CD14-positive monocyte (primary cell): Measurements from ENCODE around the gene MYB. TPM values are rescaled to one million over a fixed set of nuclear protein-coding genes. Genes with fewer than 3 reads are reported as not detected.
A peak's percentile ranks its signal among the peaks of the same experiment; 100 is the strongest.
"Not testable (repeated sequence)": the region's sequence is repeated elsewhere in the genome, so short reads cannot be mapped to it uniquely, and the experiment has no call there.

Experiments used
- DNase-seq, 3 donors: peaks; one replicate each; pipeline ENCODE4 v3.0.0-alpha.2; 2011 to 2022
- H2AFZ ChIP-seq: 2 replicates; pipeline ENCODE4 v1.6.0; 2012; ENCODE audit warnings: mild to moderate bottlenecking, low read depth, low read length, inconsistent platforms; ENCODE audit not compliant: insufficient read depth, poor library complexity, severe bottlenecking
- H3K27ac ChIP-seq, 2 donors: 1 replicate in 1 of 2; 2 replicates in 1 of 2; pipeline ENCODE4 v1.5.1; 2012 to 2013; ENCODE audit warnings: low read length in 2 of 2, control low read depth in 1 of 2, inconsistent platforms in 1 of 2, low read depth in 1 of 2, mild to moderate bottlenecking in 1 of 2
- H3K27me3 ChIP-seq, 2 donors: one replicate each; pipeline versions ENCODE4 v1.6.0 to v1.6.1; 2011 to 2013; ENCODE audit warnings: low read length in 2 of 2; ENCODE audit not compliant: control insufficient read depth in 2 of 2, insufficient read depth in 2 of 2
- H3K36me3 ChIP-seq, 2 donors: replicated peaks in 1 of 2; 1 replicate in 1 of 2; 2 replicates in 1 of 2; pipeline versions ENCODE4 v1.5.1 to v1.6.1; 2012 to 2013; ENCODE audit warnings: low read length in 2 of 2, control low read depth in 1 of 2, inconsistent platforms in 1 of 2, mild to moderate bottlenecking in 1 of 2; ENCODE audit not compliant: insufficient read depth in 2 of 2, control insufficient read depth in 1 of 2
- H3K4me1 ChIP-seq, 2 donors: 1 replicate in 1 of 2; 2 replicates in 1 of 2; pipeline versions ENCODE4 v1.5.1 to v1.6.1; 2012 to 2013; ENCODE audit warnings: low read length in 2 of 2, control low read depth in 1 of 2, inconsistent platforms in 1 of 2, mild to moderate bottlenecking in 1 of 2, moderate library complexity in 1 of 2; ENCODE audit not compliant: insufficient read depth in 2 of 2, control insufficient read depth in 1 of 2
- H3K4me2 ChIP-seq: replicated peaks from 2 replicates; pipeline ENCODE3; 2012; ENCODE audit warnings: low read length, moderate library complexity, mild to moderate bottlenecking; ENCODE audit not compliant: poor library complexity, severe bottlenecking; ENCODE audit errors: extremely low read depth
- H3K4me3 ChIP-seq, 3 experiments: fragments of 200-600 bp in 1 of 3; sonication (generic) in 1 of 3; replicated peaks in 1 of 3; 1 replicate in 2 of 3; 2 replicates in 1 of 3; pipeline ENCODE4 v1.5.1; 2011 to 2013; ENCODE audit warnings: low read length in 3 of 3, mild to moderate bottlenecking in 3 of 3, control low read depth in 2 of 3, low read depth in 2 of 3, inconsistent platforms in 1 of 3, moderate library complexity in 1 of 3
- H3K79me2 ChIP-seq: 2 replicates; pipeline ENCODE4 v1.6.0; 2012; ENCODE audit warnings: mild to moderate bottlenecking, control low read depth, inconsistent platforms, low read length, moderate library complexity; ENCODE audit not compliant: insufficient read depth
- H3K9ac ChIP-seq: 2 replicates; pipeline ENCODE4 v1.6.0; 2017; ENCODE audit warnings: low read length, mild to moderate bottlenecking; ENCODE audit not compliant: insufficient read depth, poor library complexity, severe bottlenecking
- H3K9me3 ChIP-seq, 2 donors: replicated peaks in 1 of 2; 1 replicate in 1 of 2; 2 replicates in 1 of 2; pipeline versions ENCODE4 v1.5.1 to v1.6.1; 2012 to 2013; ENCODE audit warnings: low read length in 2 of 2, control low read depth in 1 of 2; ENCODE audit not compliant: control insufficient read depth in 1 of 2, insufficient read depth in 1 of 2
- H4K20me1 ChIP-seq: 2 replicates; pipeline ENCODE4 v1.6.0; 2012; ENCODE audit warnings: mild to moderate bottlenecking, low read length, control low read depth, moderate library complexity; ENCODE audit not compliant: insufficient read depth
- H3K27ac Mint-ChIP-seq, 7 donors: one replicate each; pipeline ENCODE4 v1.8.0; 2020; ENCODE audit warnings: mild to moderate bottlenecking in 7 of 7, mixed read lengths in 7 of 7, moderate library complexity in 6 of 7, inconsistent platforms in 2 of 7
- H3K27me3 Mint-ChIP-seq, 3 donors: one replicate each; pipeline ENCODE4 v1.8.0; 2021 to 2022; ENCODE audit warnings: low read depth in 3 of 3, mild to moderate bottlenecking in 3 of 3, mixed read lengths in 3 of 3, moderate library complexity in 3 of 3, inconsistent platforms in 1 of 3
- H3K36me3 Mint-ChIP-seq, 2 donors: one replicate each; pipeline ENCODE4 v1.8.0; 2020; ENCODE audit warnings: mixed read lengths in 2 of 2, inconsistent platforms in 1 of 2, mild to moderate bottlenecking in 1 of 2
- H3K4me1 Mint-ChIP-seq: one replicate; pipeline ENCODE4 v1.8.0; 2020; ENCODE audit warnings: mild to moderate bottlenecking, mixed read lengths
- H3K4me3 Mint-ChIP-seq, 2 donors: one replicate each; pipeline ENCODE4 v1.8.0; 2020; ENCODE audit warnings: mild to moderate bottlenecking in 2 of 2, mixed read lengths in 2 of 2, moderate library complexity in 1 of 2
- H3K9me3 Mint-ChIP-seq, 7 donors: one replicate each; pipeline ENCODE4 v1.8.0; 2020 to 2022; ENCODE audit warnings: mixed read lengths in 7 of 7, mild to moderate bottlenecking in 6 of 7, moderate library complexity in 6 of 7, inconsistent platforms in 2 of 7
- WGBS: methylation state at CpG from one replicate; pipeline ENCODE4 v1.1.5; 2013; ENCODE audit warnings: missing lambda C conversion rate; ENCODE audit not compliant: insufficient coverage; 5-methylcytosine and 5-hydroxymethylcytosine counted together
- intact Hi-C, 2 donors: fragments of 100-400 bp; cut with micrococcal nuclease; formaldehyde crosslinking; loops; one replicate each; pipeline versions ENCODE4 v1.15.0 to v1.15.1; 2023
- polyA plus RNA-seq, 3 donors: library from polyadenylated mRNA; depleted of rRNA in 1 of 3; unstranded in 2 of 3; stranded (reverse) in 1 of 3; fragments of 300-500 nt in 2 of 3; fragments of >200 nt in 1 of 3; fragmentation: Illumina TruSeq in 2 of 3; gene quantifications; 1 replicate in 2 of 3; 2 replicates in 1 of 3; pipeline ENCODE4 v1.2.3, GENCODE V29; 2012 to 2021
- TF ChIP-seq, protein P1 (sequence below): fragments of 200-600 bp; IDR thresholded peaks from one replicate; pipeline ENCODE4 v1.8.0; 2022; ENCODE audit warnings: antibody characterized with exemption, mild to moderate bottlenecking

The MYB gene
- polyA plus RNA-seq, 3 donors = 1.5 to 2.2 (median 1.7) TPM

DNA sequence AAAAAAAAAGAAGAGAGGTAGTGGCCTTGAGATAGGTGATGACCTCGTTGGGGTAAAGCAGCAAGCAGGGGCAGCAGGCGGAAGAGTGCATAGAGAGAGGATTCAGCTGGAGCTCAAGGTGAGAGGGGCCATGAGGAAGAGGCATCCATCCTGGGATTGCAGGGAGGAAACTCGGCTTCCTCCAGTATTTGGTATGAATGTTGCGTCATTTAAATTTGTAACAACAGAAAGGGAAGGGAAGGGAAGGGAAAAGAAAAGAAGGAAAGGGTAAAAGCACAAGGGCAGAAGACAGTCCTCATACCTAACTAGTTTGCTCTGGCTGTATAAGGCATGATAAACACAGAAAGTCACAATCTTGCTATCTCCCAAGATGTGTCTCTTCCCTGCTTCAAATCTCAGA is 39.9 kb upstream of the MYB start:
- H3K27ac ChIP-seq = no peak overlapping the region
- no peak overlapping the region for H3K4me3 ChIP-seq
- no peak for DNase-seq
- TF ChIP-seq, protein P1, sequence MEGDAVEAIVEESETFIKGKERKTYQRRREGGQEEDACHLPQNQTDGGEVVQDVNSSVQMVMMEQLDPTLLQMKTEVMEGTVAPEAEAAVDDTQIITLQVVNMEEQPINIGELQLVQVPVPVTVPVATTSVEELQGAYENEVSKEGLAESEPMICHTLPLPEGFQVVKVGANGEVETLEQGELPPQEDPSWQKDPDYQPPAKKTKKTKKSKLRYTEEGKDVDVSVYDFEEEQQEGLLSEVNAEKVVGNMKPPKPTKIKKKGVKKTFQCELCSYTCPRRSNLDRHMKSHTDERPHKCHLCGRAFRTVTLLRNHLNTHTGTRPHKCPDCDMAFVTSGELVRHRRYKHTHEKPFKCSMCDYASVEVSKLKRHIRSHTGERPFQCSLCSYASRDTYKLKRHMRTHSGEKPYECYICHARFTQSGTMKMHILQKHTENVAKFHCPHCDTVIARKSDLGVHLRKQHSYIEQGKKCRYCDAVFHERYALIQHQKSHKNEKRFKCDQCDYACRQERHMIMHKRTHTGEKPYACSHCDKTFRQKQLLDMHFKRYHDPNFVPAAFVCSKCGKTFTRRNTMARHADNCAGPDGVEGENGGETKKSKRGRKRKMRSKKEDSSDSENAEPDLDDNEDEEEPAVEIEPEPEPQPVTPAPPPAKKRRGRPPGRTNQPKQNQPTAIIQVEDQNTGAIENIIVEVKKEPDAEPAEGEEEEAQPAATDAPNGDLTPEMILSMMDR = no peak
- Mint-ChIP-seq H3K27me3 (no peaks in the 10 kb centered on the region), H3K4me1 (peaks cover 30% of the 10 kb centered on the region), H3K9me3 (no peaks in the 10 kb centered on the region), H3K27ac (peak overlapping the region in 1 of 7 donors; percentile 76), H3K4me3 (no peak overlapping the region), H3K36me3 (no peaks in the 10 kb centered on the region)
- WGBS = 55% methylated on average over 3 of the region's 4 CpGs
- no peaks in the 10 kb centered on the region for H3K79me2 ChIP-seq
- H3K27me3 ChIP-seq = no peaks in the 10 kb centered on the region
- no peaks in the 10 kb centered on the region for H4K20me1 ChIP-seq
- H3K4me1 ChIP-seq = peaks cover 13 to 22% of the 10 kb centered on the region in 2 donors
- intact Hi-C loops = loop anchor here (10.0 kb wide), 2 partner anchors 274 to 284 kb away; no protein-coding TSS in a partner anchor
- H2AFZ ChIP-seq = no peak overlapping the region
- no peaks in the 10 kb centered on the region for H3K36me3 ChIP-seq
- H3K4me2 ChIP-seq = no peak overlapping the region
- H3K9me3 ChIP-seq = no peaks in the 10 kb centered on the region
- H3K9ac ChIP-seq = no peak overlapping the region

DNA sequence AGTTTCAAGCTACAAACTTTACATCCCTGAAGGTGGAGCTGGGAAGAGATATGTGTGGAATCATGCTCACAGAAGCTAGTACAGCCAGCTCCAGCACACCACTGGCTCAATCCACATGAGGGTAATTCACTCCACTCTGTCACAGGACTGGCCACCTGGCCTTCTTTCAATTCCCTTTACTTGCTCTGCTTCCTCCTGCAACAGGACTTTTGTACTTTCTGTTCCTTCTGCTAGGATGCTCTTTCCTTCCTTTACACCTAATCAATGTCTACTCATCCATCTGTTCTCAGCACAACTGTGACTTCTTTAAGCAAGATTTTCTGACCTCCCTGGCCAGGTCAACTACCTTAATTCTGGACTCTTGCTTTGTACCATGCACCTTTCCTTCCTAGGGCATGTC is 39.4 kb upstream of the MYB start:
- Histone ChIP-seq H3K36me3 (no peaks in the 10 kb centered on the region), H3K4me1 (peaks cover 15 to 26% of the 10 kb centered on the region in 2 donors), H3K27ac (no peak overlapping the region), H2AFZ (no peak overlapping the region), H3K9ac (no peak overlapping the region), H3K4me2 (no peak overlapping the region), H3K79me2 (no peaks in the 10 kb centered on the region), H4K20me1 (no peaks in the 10 kb centered on the region), H3K9me3 (no peaks in the 10 kb centered on the region), H3K27me3 (no peaks in the 10 kb centered on the region), H3K4me3 (no peak overlapping the region)
- Mint-ChIP-seq H3K4me3 (no peak overlapping the region), H3K27me3 (no peaks in the 10 kb centered on the region), H3K27ac (no peak overlapping the region), H3K36me3 (no peaks in the 10 kb centered on the region), H3K9me3 (no peaks in the 10 kb centered on the region), H3K4me1 (peaks cover 35% of the 10 kb centered on the region)
- TF ChIP-seq, protein P1 = no peak
- peak in 2 of 3 donors; percentile 12 to 13 for DNase-seq
- intact Hi-C loops = loop anchor here (10.0 kb wide), 2 partner anchors 273 to 283 kb away; no protein-coding TSS in a partner anchor

DNA sequence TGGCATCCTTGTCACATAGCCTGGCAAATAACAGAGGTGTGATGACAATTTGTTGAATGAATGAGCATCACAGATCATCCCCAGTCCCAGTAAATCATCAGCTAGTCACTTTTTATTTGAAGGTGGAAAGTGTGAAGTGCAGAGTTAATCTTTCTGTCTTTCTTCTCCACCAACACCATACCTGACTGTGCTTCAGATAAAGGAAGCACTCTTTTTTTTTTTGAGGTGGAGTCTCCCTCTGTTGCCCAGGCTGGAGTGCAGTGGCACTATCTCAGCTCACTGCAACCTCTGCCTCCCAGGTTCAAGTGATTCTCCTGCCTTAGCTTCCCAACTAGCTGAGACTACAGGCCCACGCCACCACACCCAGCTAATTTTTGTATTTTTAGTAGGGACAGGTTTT is 38.9 kb upstream of the MYB start:
- H3K9ac ChIP-seq, H3K9me3 ChIP-seq, H3K4me3 ChIP-seq, H3K36me3 ChIP-seq, H3K79me2 ChIP-seq, H3K4me2 ChIP-seq, H3K36me3 Mint-ChIP-seq, H4K20me1 ChIP-seq, H2AFZ ChIP-seq, H3K27ac Mint-ChIP-seq, H3K9me3 Mint-ChIP-seq, H3K4me3 Mint-ChIP-seq, H3K27ac ChIP-seq, H3K27me3 Mint-ChIP-seq, H3K27me3 ChIP-seq, DNase-seq: not testable (repeated sequence)
- H3K4me1 ChIP-seq = peaks cover 16 to 24% of the 10 kb centered on the region in 2 donors
- no CpG with 5 or more reads among the region's 1 CpG for WGBS
- intact Hi-C loops = loop anchor here (10.0 kb wide), 2 partner anchors 273 to 283 kb away; no protein-coding TSS in a partner anchor
- peaks cover 33% of the 10 kb centered on the region for H3K4me1 Mint-ChIP-seq
